NCI-H1105 treated with DMSO at 0.1 percent for 48 hours (cell line): Measurements from ENCODE around the gene MAGI2.
"Not testable (repeated sequence)": the region's sequence is repeated elsewhere in the genome, so short reads cannot be mapped to it uniquely, and the experiment has no call there.

Experiments used
- DNase-seq: peaks from one replicate; lab custom pipeline; 2025; lab: John Stamatoyannopoulos, UW

Gene MAGI2

GRCh38 chr7:79451580-79451979 lies 1.9 kb downstream of the MAGI2 start:
- no peak for DNase-seq

- DNase-seq = not testable (repeated sequence)
Observed at GRCh38 chr7:79442766-79443165, 10.7 kb downstream of the MAGI2 start.

- no peak for DNase-seq
Observed at GRCh38 chr7:79436378-79436777, 17.1 kb downstream of the MAGI2 start.

- DNase-seq = no peak
Observed at GRCh38 chr7:79434867-79435266, 18.6 kb downstream of the MAGI2 start.

GRCh38 chr7:79434098-79434497 lies 19.4 kb downstream of the MAGI2 start:
- no peak for DNase-seq

- DNase-seq = no peak
Observed at GRCh38 chr7:79430391-79430790, 23.1 kb downstream of the MAGI2 start.

GRCh38 chr7:79425665-79426064 lies 27.8 kb downstream of the MAGI2 start:
- DNase-seq = no peak

GRCh38 chr7:79421751-79422150 lies 31.7 kb downstream of the MAGI2 start:
- no peak for DNase-seq

GRCh38 chr7:79420464-79420863 lies 33.0 kb downstream of the MAGI2 start:
- DNase-seq = no peak

GRCh38 chr7:79414910-79415309 lies 38.6 kb downstream of the MAGI2 start:
- no peak for DNase-seq

GRCh38 chr7:79412915-79413314 lies 40.6 kb downstream of the MAGI2 start:
- DNase-seq = no peak

GRCh38 chr7:79412438-79412837 lies 41.0 kb downstream of the MAGI2 start:
- DNase-seq = no peak

GRCh38 chr7:79410345-79410744 lies 43.1 kb downstream of the MAGI2 start:
- no peak for DNase-seq

- no peak for DNase-seq
Observed at GRCh38 chr7:79407351-79407750, 46.1 kb downstream of the MAGI2 start.

- DNase-seq = no peak
Observed at GRCh38 chr7:79406371-79406770, 47.1 kb downstream of the MAGI2 start.

GRCh38 chr7:79405368-79405767 lies 48.1 kb downstream of the MAGI2 start:
- DNase-seq = no peak

GRCh38 chr7:79403879-79404278 lies 49.6 kb downstream of the MAGI2 start:
- DNase-seq = peak; percentile 81

- no peak for DNase-seq
Observed at GRCh38 chr7:79403451-79403850, 50.0 kb downstream of the MAGI2 start.

GRCh38 chr7:79401254-79401653 lies 52.2 kb downstream of the MAGI2 start:
- DNase-seq = peak; percentile 19

GRCh38 chr7:79400222-79400621 lies 53.2 kb downstream of the MAGI2 start:
- no peak for DNase-seq

- DNase-seq = no peak
Observed at GRCh38 chr7:79398138-79398749, 55.2 kb downstream of the MAGI2 start.

- no peak for DNase-seq
Observed at GRCh38 chr7:79386688-79387422, 66.6 kb downstream of the MAGI2 start.

GRCh38 chr7:79381921-79382320 lies 71.5 kb downstream of the MAGI2 start:
- no peak for DNase-seq

GRCh38 chr7:79377097-79377496 lies 76.4 kb downstream of the MAGI2 start:
- DNase-seq = no peak
